HG03095 (cell line): ENCODE measurements around the gene RERE.
A peak's percentile ranks its signal among the peaks of the same experiment; 100 is the strongest.

ENCODE experiments used
- ATAC-seq: cut with Tn5 transposase; IDR thresholded peaks from one replicate; pipeline ENCODE4 v1.9.1; 2021; ENCODE audit warnings: moderate library complexity; ENCODE audit not compliant: unreplicated experiment

Gene RERE

GRCh38 chr1:8495928-8496401 lies 321.5 kb downstream of the RERE start:
- no peak for ATAC-seq

DNA sequence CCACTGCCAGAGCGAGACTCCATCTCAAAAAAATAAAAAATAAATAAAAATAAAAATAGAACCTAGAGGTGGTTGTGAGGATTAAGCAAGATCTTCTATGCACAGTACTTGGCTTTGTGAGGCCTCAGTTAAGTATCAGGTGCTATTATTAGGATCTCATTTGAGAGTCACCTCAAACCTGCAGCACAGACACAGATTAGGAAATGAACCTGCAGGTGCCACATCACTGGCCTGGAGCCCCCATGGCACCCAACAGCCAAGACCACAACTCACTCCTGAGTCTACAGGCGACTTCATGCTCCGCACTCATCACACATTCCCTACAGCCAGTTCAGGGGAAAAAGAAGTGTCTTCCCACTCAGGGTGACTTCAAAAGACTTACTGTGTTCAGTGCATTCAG lies 322.8 kb downstream of the RERE start:
- ATAC-seq: no peak

GRCh38 chr1:8493916-8494540 lies 323.4 kb downstream of the RERE start:
- no peak for ATAC-seq

DNA sequence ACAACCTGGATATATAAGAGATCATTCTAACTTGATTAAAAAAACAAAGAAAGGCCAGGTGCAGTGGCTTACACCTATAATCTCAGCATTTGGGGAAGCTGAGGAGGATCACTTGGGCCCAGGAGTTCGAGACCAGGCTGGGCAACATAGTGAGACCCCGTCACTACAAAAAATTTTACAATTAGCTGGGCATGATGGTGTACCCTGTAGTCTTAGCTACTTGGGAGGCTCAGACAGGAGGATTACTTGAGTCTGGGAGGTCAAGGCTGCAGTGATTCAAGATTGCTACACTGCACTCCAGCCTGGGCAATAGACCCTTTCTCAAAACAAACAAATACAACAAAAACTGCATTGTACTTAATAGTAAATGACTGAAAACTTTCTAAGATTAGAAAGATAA lies 330.2 kb downstream of the RERE start:
- no peak for ATAC-seq

GRCh38 chr1:8486047-8486446 lies 331.4 kb downstream of the RERE start:
- ATAC-seq: no peak

GRCh38 chr1:8483586-8483985 lies 333.9 kb downstream of the RERE start:
- ATAC-seq: no peak

DNA sequence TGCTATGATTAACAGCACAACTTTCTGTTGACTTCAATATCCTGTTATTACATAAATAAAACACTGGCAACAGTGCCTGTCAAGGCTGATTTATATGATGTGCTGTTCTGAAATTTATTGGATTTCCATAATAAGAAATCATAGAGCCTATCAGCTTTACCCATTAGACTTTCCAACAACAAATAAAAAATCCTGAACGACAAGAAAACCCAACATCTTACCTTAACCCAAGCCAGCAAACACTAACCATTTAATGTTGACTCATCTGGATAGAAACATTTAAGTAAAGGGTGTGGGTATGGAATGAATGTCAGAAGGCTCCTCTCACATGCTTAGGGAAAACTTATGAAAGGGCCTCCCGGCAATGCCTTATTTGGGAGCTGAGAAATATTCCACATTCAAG lies 334.5 kb downstream of the RERE start:
- ATAC-seq: no peak

GRCh38 chr1:8481650-8482380 lies 335.6 kb downstream of the RERE start:
- no peak for ATAC-seq

DNA sequence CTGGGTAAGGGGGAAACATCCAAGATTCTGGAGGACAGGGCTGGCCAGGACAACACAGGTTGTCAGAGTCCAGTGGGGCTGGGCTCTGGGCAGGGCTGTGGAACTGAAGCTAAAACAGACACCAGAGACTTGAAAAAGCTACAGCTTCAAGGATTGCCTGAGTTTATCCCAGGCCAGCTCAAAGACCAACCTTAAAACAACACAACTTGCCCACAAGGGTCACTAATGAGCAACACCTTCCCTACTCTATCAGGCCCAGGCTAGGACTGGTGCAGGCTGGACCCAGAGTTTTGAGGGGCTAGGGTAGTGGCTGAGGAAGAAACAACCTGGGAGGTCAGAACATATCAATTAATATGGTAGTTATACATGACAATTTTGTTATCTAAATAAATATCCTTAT lies 338.9 kb downstream of the RERE start:
- ATAC-seq: no peak

GRCh38 chr1:8477983-8478362 lies 339.5 kb downstream of the RERE start:
- no peak for ATAC-seq

GRCh38 chr1:8477166-8477982 lies 340.1 kb downstream of the RERE start:
- ATAC-seq: peak; percentile 62

DNA sequence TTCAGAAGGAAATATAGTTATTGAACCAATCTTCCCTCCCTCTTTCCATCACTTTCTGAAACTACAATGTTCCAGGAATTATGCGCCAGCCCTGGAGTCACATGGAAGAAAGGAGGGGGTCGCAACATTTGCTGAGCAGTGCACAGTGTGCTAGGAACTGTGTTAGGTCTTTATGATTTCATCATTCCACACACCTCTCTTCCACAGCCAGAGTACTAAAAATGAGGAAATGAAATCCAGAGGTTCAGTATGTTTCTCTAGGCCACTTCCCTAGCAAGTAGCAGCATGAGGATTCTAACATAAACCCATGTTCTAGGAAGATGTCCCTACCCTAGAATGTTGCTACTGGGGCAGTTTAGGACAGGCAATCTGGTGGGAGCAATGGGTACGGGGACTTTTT lies 341.4 kb downstream of the RERE start:
- ATAC-seq: no peak

- ATAC-seq: no peak
These were observed 343.1 kb downstream of the RERE start for GRCh38 chr1:8474369-8474768.

- no peak for ATAC-seq
These were observed 343.5 kb downstream of the RERE start for GRCh38 chr1:8473891-8474300.

GRCh38 chr1:8473121-8473875 lies 344.1 kb downstream of the RERE start:
- no peak for ATAC-seq

DNA sequence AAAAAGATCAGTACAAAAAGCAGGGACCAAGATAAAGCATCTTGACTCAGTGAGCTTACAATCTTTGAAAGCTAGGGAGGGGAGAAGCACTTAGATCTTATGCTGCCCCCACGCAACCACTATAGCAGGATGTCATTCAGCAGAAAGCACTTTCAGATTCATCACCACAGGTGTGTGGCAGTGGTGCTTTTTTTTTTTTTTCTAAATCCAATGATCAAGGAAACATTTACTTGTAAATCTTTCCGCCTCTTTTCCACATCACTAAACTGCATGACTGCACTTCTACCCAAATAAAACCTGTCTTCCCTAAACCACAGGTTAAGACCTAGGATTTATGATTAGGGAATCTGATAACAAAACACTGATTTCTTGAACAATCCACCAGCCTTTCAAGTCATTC lies 344.8 kb downstream of the RERE start:
- ATAC-seq: no peak

GRCh38 chr1:8471451-8471850 lies 346.0 kb downstream of the RERE start:
- no peak for ATAC-seq

DNA sequence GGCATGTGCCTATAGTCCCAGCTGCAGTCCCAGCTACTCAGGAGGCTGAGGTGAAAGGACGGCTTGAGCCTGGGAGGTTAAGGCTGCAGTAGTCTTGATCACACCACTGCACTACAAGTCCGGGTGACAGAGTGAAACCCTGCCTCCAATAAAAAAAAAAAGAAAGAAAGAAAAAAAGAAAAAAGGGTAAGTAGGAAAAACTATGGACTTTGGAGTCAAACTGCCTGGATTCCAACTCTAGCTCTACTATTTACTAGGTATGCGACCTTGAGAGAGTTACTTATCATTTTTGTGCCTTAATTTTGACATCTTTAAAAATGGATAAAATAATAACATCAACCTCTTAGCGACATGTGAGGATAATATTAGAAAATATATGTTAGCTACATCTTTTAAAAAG lies 348.7 kb downstream of the RERE start:
- ATAC-seq: no peak

DNA sequence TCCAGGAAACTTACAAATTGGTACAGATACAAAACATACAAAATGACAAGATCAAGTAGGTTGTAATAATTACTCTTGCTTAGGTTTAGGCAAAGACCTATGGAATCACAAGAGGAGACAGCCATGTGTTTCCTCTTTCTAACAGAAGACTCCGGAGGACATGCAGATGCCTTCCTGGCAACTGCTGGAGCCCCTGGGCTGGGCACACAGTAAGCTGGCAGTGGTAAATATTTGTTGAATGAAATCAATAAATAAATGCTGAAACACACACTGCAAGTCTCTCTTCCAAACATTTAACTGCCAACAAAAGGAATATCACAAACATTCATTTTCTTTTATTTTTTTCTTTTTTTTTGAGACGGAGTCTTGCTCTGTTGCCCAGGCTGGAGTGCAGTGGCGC lies 350.1 kb downstream of the RERE start:
- ATAC-seq: no peak

- no peak for ATAC-seq
These were observed 351.7 kb downstream of the RERE start for GRCh38 chr1:8465692-8466091.

- ATAC-seq: no peak
These were observed 352.4 kb downstream of the RERE start for GRCh38 chr1:8465013-8465412.
